PFSK-1 (cell line): ENCODE data around the gene ASF1B.

Experiments used
- FOXP2 ChIP-seq: optimal IDR thresholded peaks from 2 replicates; pipeline ENCODE3; 2011; ENCODE audit warnings: borderline replicate concordance, control low read depth, inconsistent platforms; ENCODE audit not compliant: insufficient read depth; ENCODE audit errors: extremely low read length, extremely low read depth
- POLR2AphosphoS5 ChIP-seq: IDR thresholded peaks from 2 replicates; pipeline ENCODE4 v1.6.1; 2012; ENCODE audit warnings: low read depth, mild to moderate bottlenecking, control low read depth, low read length, moderate library complexity
- SIN3A ChIP-seq: IDR thresholded peaks from 2 replicates; pipeline ENCODE4 v1.6.1; 2012; ENCODE audit warnings: mild to moderate bottlenecking, low read length, moderate library complexity, borderline replicate concordance; ENCODE audit not compliant: insufficient read depth
- TAF1 ChIP-seq: IDR thresholded peaks from 2 replicates; pipeline ENCODE4 v1.6.1; 2012; ENCODE audit warnings: low read length, control low read depth, borderline replicate concordance; ENCODE audit not compliant: insufficient read depth
- TF ChIP-seq, protein P1 (sequence below), 2 experiments: IDR thresholded peaks; 2 replicates each; pipeline versions ENCODE4 v1.6.1 to v1.8.0; 2011 to 2012; ENCODE audit warnings: low read depth in 2 of 2, low read length in 2 of 2, control low read depth in 1 of 2, inconsistent platforms in 1 of 2, mild to moderate bottlenecking in 1 of 2, moderate library complexity in 1 of 2; ENCODE audit not compliant: insufficient read depth in 1 of 2

Gene ASF1B

GRCh38 chr19:14127929-14128509, 8.4 kb downstream of the ASF1B start:
- no peak for TF ChIP-seq TAF1
- no peak for TF ChIP-seq FOXP2
- TF ChIP-seq SIN3A, result no peak
- TF ChIP-seq, protein P1, sequence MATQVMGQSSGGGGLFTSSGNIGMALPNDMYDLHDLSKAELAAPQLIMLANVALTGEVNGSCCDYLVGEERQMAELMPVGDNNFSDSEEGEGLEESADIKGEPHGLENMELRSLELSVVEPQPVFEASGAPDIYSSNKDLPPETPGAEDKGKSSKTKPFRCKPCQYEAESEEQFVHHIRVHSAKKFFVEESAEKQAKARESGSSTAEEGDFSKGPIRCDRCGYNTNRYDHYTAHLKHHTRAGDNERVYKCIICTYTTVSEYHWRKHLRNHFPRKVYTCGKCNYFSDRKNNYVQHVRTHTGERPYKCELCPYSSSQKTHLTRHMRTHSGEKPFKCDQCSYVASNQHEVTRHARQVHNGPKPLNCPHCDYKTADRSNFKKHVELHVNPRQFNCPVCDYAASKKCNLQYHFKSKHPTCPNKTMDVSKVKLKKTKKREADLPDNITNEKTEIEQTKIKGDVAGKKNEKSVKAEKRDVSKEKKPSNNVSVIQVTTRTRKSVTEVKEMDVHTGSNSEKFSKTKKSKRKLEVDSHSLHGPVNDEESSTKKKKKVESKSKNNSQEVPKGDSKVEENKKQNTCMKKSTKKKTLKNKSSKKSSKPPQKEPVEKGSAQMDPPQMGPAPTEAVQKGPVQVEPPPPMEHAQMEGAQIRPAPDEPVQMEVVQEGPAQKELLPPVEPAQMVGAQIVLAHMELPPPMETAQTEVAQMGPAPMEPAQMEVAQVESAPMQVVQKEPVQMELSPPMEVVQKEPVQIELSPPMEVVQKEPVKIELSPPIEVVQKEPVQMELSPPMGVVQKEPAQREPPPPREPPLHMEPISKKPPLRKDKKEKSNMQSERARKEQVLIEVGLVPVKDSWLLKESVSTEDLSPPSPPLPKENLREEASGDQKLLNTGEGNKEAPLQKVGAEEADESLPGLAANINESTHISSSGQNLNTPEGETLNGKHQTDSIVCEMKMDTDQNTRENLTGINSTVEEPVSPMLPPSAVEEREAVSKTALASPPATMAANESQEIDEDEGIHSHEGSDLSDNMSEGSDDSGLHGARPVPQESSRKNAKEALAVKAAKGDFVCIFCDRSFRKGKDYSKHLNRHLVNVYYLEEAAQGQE (IDR thresholded peaks at IDR 0.05; ENCODE audit: insufficient read depth in 1 of 2, low read depth in 2 of 2, low read length in 2 of 2), result no peak
- TF ChIP-seq POLR2AphosphoS5, result no peak; the same call in 1 of the 2 replicates

GRCh38 chr19:14127176-14127575, 9.2 kb downstream of the ASF1B start:
- no peak for TF ChIP-seq SIN3A
- no peak for TF ChIP-seq TAF1
- TF ChIP-seq POLR2AphosphoS5, result no peak
- TF ChIP-seq, protein P1 (IDR thresholded peaks at IDR 0.05; ENCODE audit: insufficient read depth in 1 of 2, low read depth in 2 of 2, low read length in 2 of 2), result no peak
- no peak for TF ChIP-seq FOXP2

DNA sequence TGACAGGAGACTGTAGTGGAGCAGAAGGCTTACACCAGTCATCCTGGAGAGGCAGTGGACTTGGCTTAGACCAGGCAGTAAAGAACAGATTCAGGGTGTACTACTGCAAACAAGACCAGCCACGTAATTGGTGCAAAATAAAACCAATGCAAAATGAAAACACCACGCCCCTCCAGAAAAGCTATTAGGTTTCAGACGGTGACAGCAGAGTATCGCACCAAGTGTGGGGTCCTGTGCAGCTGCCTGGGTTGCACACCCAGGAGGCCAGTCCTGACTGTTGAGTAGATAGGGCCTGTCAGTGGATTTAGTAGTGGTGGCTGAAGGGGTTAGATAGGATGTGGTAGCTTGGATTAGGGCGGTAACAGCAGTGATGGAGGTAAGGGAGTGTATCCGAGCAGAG, 13.5 kb downstream of the ASF1B start:
- TF ChIP-seq SIN3A, result no peak
- TF ChIP-seq, protein P1 (IDR thresholded peaks at IDR 0.05; ENCODE audit: insufficient read depth in 1 of 2, low read depth in 2 of 2, low read length in 2 of 2), result no peak
- TF ChIP-seq FOXP2, result no peak
- no peak for TF ChIP-seq TAF1
- no peak for TF ChIP-seq POLR2AphosphoS5

- TF ChIP-seq POLR2AphosphoS5 (no peak), FOXP2 (no peak), SIN3A (no peak), TAF1 (no peak)
- TF ChIP-seq, protein P1 (IDR thresholded peaks at IDR 0.05; ENCODE audit: insufficient read depth in 1 of 2, low read depth in 2 of 2, low read length in 2 of 2), result no peak
Observed at GRCh38 chr19:14120497-14120780, 15.9 kb downstream of the ASF1B start.

DNA sequence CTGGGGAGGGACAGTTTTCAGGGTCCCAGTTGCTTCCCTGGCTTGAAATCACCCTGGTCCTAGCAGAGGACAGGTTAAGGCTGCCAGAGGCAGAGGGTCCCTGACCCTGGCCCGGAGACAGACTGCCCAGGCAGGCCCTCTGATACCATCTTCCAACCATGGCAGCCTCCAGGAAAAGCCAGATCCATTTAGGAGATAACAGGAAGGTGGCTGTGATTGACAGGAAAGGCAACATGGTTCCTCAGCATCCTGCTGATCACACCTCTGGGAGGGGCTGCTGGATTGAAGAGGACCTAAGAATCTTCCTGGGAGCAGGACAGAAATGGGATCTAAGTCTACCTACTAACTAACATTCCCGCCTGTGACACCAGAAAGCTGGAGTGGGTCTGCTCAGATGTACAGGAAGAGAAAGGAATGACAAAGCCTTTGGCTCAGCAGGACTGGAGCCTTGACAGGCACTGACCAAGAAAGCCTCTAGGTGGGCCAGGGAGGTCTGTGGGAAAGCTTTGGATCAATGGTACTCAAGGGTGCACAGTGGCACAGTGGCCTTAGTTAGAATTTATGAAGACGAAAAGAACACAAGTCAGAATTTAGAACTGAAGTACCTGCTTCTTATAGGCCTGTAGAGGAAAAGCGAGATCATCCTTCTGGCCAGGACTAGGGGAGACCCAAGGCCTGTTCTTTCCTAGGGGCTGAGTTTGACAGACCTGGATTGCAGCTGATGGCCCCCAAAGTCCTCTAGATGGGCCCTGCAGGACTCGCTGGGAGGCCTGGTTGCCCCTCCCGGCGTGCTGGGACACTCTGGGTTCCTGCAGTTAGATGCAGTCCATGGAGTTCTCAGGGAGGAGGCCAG, 16.5 kb downstream of the ASF1B start:
- TF ChIP-seq POLR2AphosphoS5 (no peak), TAF1 (no peak), FOXP2 (no peak), SIN3A (no peak)
- TF ChIP-seq, protein P1 (IDR thresholded peaks at IDR 0.05; ENCODE audit: insufficient read depth in 1 of 2, low read depth in 2 of 2, low read length in 2 of 2), result no peak
